Measurements from ENCODE around the gene SMARCD1.

SMARCD1 gene

DNA sequence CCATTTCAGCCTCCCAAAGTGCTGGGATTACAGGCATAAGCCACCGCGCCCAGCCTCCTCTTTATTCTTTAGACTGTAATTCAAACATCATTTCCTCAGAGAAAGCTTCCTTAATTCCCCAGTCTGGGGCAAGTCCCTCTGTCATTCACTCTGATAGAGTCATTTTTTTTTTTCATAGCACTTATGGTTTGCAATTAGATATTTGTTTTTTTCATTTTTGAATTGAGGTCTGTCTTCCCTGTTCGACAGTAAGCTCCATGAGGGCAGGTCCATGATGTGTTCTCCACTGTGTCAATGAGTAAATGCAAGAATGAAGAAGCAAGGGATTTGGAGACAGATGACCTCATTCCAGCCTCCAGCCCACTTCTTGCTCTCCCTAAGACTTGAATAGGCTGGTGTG lies 15.6 kb upstream of the SMARCD1 start:
- no peak for DNase-seq (ENCODE audit: low read depth)
- no peak overlapping the region for H3K4me3 ChIP-seq (ENCODE audit: low read depth, low read length)
- TF ChIP-seq CTCF (IDR thresholded peaks at IDR 0.05; ENCODE audit: low read depth, low read length, missing control alignments) = no peak
- in situ Hi-C loops (cut with HindIII; ENCODE audit: low sequenced_read_pairs) = loop anchor here (5.0 kb wide), 2 partner anchors 33 to 102 kb away; partner anchors contain the start of gene GPD1

DNA sequence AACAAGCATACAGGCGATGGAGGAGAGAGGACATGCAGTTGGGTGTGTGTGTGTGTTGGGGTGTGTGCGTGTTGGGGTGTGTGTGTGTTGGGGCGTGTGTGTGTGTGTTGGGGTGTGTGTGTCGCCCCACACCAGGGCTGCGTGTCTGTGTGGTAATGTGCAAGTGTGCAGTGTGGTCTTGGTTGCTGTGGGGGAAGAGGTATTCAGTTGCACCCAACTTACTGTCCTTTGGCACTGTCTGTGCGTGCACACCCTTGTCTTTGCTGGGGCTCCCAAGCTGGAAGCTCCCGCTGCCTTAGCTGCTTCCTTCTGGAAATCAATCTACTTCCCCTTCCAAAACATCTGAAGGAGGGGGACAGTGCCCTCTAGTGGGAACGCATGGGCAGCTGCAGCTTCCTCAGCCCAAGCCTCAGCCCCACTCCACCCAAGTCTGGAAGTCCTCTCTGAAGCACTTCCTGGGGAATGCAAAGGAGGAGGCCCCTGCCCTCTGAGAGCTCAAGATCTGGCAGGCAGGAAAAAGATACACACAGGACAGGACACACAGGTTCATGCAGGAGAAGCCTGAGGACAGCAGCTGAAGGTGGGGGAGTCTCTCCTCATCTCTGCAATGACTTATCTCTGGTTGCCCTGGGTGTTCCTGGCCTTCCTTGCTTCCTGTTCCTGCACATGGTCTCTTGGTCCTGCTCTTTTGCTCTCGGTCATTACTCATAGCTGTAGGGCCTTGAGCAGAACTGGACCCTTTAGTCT lies 14.7 kb upstream of the SMARCD1 start:
- no peak overlapping the region for H3K4me3 ChIP-seq (ENCODE audit: low read depth, low read length)
- DNase-seq (ENCODE audit: low read depth) = peak; percentile 74
- peak; percentile 96 for TF ChIP-seq CTCF (IDR thresholded peaks at IDR 0.05; ENCODE audit: low read depth, low read length, missing control alignments)
- in situ Hi-C loops (cut with HindIII; ENCODE audit: low sequenced_read_pairs) = no loop called here

GRCh38 chr12:50072198-50072907 lies 12.8 kb upstream of the SMARCD1 start:
- no peak for TF ChIP-seq CTCF (IDR thresholded peaks at IDR 0.05; ENCODE audit: low read depth, low read length, missing control alignments)
- H3K4me3 ChIP-seq (ENCODE audit: low read depth, low read length) = no peak overlapping the region
- in situ Hi-C loops (cut with HindIII; ENCODE audit: low sequenced_read_pairs) = no loop called here
- DNase-seq (ENCODE audit: low read depth) = no peak

DNA sequence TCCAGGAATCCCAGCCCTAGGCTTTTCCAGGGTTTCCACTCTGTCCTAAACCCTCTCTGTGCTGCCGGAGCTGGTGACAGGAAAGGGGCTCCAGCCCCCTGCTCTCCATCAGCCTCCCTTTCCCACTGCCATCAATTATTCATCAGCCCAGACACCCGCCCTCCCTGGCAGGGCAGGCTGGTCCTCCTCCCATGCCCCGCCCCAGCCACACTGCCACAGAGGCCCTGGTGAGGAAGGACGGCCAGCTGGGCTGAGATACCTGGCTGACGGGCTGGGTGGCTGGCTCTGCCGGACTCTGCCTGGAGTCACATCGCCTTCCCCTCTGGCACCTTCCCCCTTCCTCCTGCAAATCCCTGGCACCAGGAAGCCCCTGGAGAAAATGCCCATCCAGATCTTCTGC lies 11.9 kb upstream of the SMARCD1 start:
- in situ Hi-C loops (cut with HindIII; ENCODE audit: low sequenced_read_pairs) = no loop called here
- no peak for DNase-seq (ENCODE audit: low read depth)

DNA sequence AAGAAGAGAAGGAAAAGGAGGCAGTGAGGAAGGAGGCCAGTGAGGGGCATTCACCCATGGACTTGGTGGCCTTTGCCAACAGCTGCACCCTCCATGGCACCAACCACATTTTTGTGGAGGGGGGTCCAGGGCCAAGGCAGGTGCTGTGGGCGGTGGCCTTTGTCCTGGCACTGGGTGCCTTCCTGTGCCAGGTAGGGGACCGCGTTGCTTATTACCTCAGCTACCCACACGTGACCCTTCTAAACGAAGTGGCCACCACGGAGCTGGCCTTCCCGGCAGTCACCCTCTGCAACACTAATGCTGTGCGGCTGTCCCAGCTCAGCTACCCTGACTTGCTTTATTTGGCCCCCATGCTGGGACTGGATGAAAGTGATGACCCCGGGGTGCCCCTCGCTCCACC lies 11.4 kb upstream of the SMARCD1 start:
- DNase-seq (ENCODE audit: low read depth) = no peak
- in situ Hi-C loops (cut with HindIII; ENCODE audit: low sequenced_read_pairs) = no loop called here
- no peak overlapping the region for H3K4me3 ChIP-seq (ENCODE audit: low read depth, low read length)
- no peak for TF ChIP-seq CTCF (IDR thresholded peaks at IDR 0.05; ENCODE audit: low read depth, low read length, missing control alignments)

More for the DNA sequence above, 11.9 kb upstream of the SMARCD1 start:
- TF ChIP-seq CTCF (IDR thresholded peaks at IDR 0.05; ENCODE audit: low read depth, low read length, missing control alignments) = no peak
- H3K4me3 ChIP-seq (ENCODE audit: low read depth, low read length) = no peak overlapping the region

DNA sequence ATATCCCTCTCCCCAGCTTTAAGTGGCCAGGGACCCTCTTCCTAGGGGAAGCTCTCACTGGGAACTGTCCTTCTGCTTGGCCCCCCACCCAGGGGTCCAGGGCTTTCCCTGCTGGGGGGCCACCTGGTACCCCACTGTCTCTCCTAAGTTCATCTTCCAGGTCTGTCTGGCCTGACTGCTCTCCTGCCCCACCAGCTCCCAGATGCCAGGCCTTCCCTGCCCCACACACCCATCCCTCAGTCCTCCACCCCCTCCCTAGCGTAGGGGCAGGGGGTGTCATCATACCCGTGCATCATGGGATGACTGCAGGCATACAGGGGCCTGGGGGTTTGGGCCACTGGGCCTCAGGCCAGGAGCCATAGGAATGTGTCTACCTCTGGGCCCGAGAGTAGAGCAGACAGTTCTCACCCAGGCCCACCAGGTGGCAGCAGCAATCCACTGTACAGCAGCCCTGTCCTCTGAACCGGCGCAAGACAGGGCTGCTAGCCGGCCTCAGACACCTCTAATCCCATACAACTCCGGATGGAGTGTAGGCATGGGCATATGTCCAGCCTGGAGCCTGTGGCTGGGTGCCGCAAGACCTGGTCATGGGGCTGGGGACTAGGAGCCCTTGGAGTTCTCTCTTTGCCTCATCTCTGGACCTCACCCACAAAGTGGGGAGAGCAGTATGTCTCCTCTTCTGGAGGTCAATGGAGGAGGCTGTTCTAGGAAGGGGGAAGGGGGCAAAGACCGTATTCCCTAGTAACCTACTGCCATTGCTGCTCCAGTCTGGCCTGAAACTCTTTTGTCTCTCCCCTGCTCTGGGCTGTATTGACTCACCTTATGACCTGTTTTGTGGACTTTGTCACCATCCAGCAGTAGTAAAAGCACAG lies 10.0 kb upstream of the SMARCD1 start:
- in situ Hi-C loops (cut with HindIII; ENCODE audit: low sequenced_read_pairs) = no loop called here
- peak; percentile 64 for DNase-seq (ENCODE audit: low read depth)
- peak; percentile 93 for TF ChIP-seq CTCF (IDR thresholded peaks at IDR 0.05; ENCODE audit: low read depth, low read length, missing control alignments)
- no peak overlapping the region for H3K4me3 ChIP-seq (ENCODE audit: low read depth, low read length)

All from astrocyte of the cerebellum (primary cell).